Fibroblast of gingiva (primary cell): ENCODE data around the gene DCAF11.

Experiments used
- DNase-seq: peaks from one replicate; pipeline ENCODE4 v3.0.0-alpha.2; 2011; ENCODE audit warnings: low read depth

Gene DCAF11

DNA sequence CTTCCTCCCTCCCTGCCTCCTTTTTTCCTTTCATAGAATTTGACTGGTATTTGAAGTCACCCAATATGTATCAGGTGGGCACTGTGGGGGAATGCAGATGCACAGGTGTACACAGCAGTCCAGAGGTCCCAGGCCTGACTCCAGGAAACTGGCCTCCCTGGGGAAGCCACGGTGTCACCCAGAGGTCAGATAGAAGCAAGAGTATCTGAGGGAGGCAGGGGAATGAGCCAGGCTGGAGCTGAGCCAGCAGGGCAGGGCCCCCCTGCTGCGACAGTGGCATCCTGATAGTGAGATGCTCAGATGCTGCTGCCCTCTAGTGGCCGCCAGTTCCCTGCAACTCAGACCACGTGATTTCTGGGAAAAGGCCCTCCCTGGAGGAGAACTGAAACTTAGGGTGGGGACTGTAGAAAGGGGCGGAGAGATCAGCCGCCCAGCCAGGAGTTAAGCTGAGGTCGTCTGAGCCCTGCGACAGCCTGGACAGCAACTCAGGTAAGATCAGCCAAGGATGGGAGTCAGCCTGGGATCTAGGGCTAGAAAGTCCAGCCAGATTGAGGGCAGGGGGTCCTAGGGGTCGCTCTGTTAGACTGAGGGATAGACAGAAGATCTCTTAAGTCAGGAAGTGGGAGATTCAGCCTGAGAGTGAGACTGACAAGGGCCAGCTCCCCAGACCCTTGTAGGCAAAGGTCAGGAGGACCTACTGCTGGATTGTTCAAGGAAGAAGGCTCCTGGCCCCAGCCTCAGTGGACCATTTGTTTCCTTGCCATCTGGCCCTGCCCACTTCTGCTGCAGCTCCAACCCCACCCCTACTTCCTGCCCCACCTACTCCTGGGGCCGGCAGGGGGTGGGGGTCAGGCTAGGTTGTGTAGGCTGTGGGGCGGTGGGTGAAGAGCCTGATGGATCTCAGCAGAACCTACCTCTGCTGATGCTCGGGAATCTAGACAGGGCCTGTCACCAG, 46.5 kb downstream of the DCAF11 start, which contains the start of gene IRF9:
Gene IRF9, plus strand, starts transcription at position 416 of the 955 bp plus-strand sequence. CDS start 880 bp downstream, outside the sequence.
- DNase-seq = peak; percentile 94

DNA sequence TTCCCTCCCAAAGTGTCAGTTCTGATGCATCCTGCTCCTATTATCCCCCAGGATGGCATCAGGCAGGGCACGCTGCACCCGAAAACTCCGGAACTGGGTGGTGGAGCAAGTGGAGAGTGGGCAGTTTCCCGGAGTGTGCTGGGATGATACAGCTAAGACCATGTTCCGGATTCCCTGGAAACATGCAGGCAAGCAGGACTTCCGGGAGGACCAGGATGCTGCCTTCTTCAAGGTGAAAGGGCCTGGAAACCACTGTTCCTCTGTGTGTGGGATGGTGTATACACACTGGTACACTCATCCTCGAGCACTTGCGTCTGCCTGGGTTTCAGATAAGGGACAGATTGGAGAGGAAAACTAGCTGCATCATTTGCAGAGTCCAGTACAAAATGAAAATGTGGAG, 47.5 kb downstream of the DCAF11 start:
- no peak for DNase-seq

DNA sequence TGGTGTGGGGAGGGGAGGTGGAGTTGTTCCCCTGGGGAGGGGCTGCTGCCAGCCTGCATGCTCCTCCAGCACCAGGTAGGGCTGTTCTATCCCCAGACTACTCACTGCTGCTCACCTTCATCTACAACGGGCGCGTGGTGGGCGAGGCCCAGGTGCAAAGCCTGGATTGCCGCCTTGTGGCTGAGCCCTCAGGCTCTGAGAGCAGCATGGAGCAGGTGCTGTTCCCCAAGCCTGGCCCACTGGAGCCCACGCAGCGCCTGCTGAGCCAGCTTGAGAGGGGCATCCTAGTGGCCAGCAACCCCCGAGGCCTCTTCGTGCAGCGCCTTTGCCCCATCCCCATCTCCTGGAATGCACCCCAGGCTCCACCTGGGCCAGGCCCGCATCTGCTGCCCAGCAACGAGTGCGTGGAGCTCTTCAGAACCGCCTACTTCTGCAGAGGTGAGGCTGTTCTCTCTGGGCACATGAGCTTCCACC, 50.0 kb downstream of the DCAF11 start:
- no peak for DNase-seq

DNA sequence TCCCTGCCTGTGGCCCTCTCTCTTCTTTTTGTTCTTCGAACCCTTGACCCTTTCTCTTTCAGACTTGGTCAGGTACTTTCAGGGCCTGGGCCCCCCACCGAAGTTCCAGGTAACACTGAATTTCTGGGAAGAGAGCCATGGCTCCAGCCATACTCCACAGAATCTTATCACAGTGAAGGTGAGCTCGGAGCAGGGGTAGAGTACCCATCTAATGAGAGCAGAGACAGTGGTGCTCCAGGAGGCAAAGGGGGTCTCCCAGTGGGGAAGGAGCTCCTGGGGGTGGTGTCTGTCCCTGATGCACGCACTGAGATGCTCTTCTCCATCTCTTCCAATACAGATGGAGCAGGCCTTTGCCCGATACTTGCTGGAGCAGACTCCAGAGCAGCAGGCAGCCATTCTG, 51.2 kb downstream of the DCAF11 start:
- no peak for DNase-seq

DNA sequence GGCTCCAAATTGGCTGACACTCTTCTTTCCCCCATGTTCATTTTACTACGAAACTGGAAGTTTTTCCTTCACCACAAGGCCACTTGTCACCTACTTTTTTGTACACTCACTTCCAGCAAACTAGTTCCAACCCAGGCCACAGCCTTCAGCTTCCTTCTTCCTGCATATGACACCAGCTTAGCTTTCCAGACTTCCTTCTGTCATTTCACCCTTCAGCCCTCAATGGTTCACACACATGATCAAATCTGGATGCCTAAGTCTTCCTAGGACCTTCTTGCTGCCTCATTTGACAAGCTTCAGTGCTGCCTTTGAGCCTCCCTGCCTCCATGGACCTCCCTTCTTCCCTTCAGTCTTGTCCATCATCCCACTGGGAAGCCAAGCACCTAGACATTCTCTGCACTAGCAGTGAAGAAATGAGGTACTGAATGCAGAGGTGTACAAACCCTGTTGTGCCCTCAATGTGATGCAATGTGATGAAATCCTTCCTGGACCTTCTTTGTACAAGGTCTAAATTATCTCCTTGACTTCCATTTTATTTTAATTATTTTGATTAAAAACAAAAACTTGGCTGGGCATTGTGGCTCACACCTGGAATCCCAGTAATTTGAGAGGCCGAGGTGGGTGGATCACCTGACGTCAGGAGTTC, 53.0 kb downstream of the DCAF11 start:
- no peak for DNase-seq

DNA sequence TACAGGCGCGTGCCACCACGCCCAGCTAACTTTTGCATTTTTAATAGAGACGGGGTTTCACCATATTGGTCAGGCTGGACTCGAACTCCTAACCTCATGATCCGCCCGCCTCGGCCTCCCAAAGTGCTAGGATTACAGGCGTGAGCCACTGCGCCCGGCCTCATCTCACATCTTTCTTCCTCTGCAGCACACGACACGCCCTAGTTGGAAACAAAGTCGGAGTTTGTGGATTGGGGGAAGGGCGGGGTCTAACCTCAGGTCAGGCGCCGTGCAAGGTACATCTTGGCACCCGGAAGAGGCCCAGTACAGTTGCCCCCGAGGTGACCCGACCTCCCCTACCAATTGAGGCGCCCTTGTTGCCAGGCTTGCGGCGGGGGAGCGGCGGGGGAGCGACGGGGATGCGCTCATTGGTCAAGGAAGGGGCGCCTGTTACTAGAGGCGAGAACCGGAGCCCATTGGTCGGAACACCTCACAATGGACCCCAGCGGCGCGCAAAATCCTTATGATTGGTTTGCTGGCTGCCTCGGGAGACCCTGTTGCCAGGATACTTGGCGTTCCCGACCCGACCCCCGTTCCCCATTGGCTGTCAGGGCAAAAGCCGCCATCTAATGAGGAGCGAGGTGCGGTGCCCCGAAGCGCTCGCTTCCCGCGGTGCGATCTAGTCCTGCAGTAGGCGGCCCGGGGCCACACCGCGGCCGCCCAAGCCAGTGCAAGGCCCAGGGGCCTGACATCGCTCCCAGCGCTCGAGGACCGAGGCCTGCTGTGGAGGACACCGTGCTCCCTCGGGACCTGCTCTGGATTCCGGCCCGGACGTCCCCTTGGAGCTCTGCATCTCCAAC, 57.1 kb downstream of the DCAF11 start, which contains the start of gene REC8:
Gene REC8, plus strand, starts transcription at position 659 of the 839 bp plus-strand sequence. CDS start 473 bp downstream, outside the sequence.
- DNase-seq = no peak

DNA sequence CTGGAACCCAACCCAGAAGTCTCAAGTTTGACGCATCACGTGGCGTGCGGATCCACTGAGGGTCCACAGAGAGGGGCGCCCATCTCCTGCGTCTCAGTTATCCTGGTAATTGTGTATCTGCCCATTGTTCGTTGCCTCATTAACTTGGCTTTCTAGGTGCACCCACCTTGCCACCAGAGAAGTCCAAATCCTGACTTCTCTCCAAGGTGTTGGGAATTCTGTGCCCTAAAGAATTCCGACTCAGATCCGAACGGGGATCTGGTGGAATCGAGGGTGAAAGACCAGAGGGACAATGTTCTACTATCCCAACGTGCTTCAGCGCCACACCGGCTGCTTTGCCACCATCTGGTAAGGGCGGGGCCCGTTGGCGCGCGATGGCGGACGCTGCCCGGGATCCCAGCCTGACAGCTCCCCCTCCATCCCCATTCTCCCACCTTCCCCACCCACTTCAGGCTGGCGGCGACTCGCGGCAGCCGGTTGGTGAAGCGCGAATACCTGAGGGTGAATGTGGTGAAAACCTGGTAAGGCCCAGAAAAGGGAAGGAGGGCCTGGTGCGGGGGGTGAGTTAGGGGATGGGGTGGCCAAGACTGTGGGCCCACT, 57.8 kb downstream of the DCAF11 start:
- no peak for DNase-seq

DNA sequence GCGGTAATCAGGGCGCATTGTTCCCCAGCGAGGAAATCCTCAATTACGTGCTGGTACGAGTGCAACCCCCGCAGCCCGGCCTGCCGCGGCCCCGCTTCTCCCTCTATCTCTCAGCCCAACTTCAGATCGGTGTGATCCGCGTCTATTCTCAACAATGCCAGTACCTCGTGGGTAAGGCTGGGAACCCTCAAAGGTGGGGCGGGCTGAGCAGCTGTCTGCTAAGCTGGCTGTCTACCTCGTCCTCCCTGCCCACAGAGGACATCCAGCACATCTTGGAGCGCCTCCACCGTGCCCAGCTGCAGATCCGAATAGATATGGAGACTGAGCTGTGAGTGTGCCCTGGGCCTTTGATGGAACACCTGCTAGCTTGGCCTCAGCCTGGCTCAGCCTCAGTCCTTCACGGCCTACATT, 58.3 kb downstream of the DCAF11 start:
- DNase-seq = no peak
